ENCODE results near the gene MRPL22. TPM values are rescaled to one million over a fixed set of nuclear protein-coding genes. Genes with fewer than 3 reads are reported as not detected.
"Not testable (repeated sequence)": the region's sequence is repeated elsewhere in the genome, so short reads cannot be mapped to it uniquely, and the experiment has no call there.

MRPL22 gene
- total RNA-seq, 4 donors from 2014 or later, result 5.8 to 40.6 (median 14.0) TPM

DNA sequence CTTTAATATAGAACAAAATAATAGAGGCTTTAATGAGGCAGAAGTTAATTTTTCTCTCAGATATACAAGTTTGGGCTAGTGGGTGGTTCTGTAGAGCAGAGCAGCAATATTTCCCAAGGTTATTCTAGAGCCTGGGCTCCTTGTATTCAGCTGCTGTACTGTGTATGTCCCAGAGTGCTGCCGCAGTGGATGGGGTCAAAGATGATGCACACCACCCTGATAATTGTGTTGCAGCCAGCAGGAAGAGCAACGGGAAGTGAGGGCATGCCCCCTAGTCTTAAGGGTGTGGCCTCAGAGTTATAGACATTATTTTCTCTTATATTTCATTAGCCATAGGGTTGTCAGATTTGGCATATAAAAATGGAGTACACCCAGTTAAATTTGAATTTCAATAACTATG lies 48.8 kb downstream of the MRPL22 start:
- Histone ChIP-seq H3K4me1 (no peaks in the 10 kb centered on the region), H3K4me3 (no peak overlapping the region), H3K9me3 (no peaks in the 10 kb centered on the region), H3K27ac (no peak overlapping the region), H3K36me3 (no peaks in the 10 kb centered on the region), H3K27me3 (no peaks in the 10 kb centered on the region)
- TF ChIP-seq CTCF (IDR thresholded peaks at IDR 0.05) (no peak), POLR2A (IDR thresholded peaks at IDR 0.05) (no peak)
- DNase-seq, result no peak

- no peaks in the 10 kb centered on the region for H3K9me3 ChIP-seq
- H3K4me1 ChIP-seq, result no peaks in the 10 kb centered on the region
- TF ChIP-seq POLR2A (IDR thresholded peaks at IDR 0.05), result no peak
- no peak for TF ChIP-seq CTCF (IDR thresholded peaks at IDR 0.05)
- H3K36me3 ChIP-seq, result no peaks in the 10 kb centered on the region
- no peak for DNase-seq
- H3K27me3 ChIP-seq, result no peaks in the 10 kb centered on the region
- H3K4me3 ChIP-seq, result no peak overlapping the region
- no peak overlapping the region for H3K27ac ChIP-seq
Observed at GRCh38 chr5:154993461-154993860, 52.6 kb downstream of the MRPL22 start.

DNA sequence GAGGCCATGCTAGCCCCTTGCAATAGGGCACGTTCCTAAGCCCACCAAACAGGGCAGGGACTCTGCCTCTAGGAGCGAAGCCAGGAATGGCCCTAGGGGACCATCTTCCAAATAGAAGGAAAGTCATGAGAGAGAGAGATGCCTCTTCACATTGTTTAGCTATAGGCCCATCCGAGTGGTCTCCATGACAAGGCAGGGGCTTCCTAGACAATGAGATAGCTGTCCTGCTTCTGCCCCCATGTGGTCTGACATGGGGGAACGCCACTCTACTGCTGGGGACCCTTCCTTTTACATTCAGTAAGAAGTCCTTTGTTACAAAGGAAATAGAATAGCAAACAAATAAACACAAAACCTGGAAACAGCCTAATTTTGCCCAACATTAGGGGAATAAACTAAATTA lies 54.8 kb downstream of the MRPL22 start:
- no peak for DNase-seq
- Histone ChIP-seq H3K27me3 (no peaks in the 10 kb centered on the region), H3K4me3 (no peak overlapping the region), H3K27ac (no peak overlapping the region), H3K36me3 (no peaks in the 10 kb centered on the region), H3K9me3 (no peaks in the 10 kb centered on the region), H3K4me1 (no peaks in the 10 kb centered on the region)
- TF ChIP-seq CTCF (IDR thresholded peaks at IDR 0.05), result no peak
- TF ChIP-seq POLR2A (IDR thresholded peaks at IDR 0.05), result no peak

- no peaks in the 10 kb centered on the region for H3K9me3 ChIP-seq
- no peak overlapping the region for H3K4me3 ChIP-seq
- TF ChIP-seq CTCF (IDR thresholded peaks at IDR 0.05), result no peak
- TF ChIP-seq POLR2A (IDR thresholded peaks at IDR 0.05), result no peak
- DNase-seq, result no peak
- H3K36me3 ChIP-seq, result no peaks in the 10 kb centered on the region
- no peaks in the 10 kb centered on the region for H3K4me1 ChIP-seq
- no peaks in the 10 kb centered on the region for H3K27me3 ChIP-seq
- H3K27ac ChIP-seq, result no peak overlapping the region
Observed at GRCh38 chr5:154997746-154998145, 56.9 kb downstream of the MRPL22 start.

GRCh38 chr5:154999865-155000264 lies 59.0 kb downstream of the MRPL22 start:
- Histone ChIP-seq H3K9me3 (no peaks in the 10 kb centered on the region), H3K4me1 (no peaks in the 10 kb centered on the region), H3K4me3 (no peak overlapping the region), H3K27ac (no peak overlapping the region), H3K36me3 (no peaks in the 10 kb centered on the region), H3K27me3 (no peaks in the 10 kb centered on the region)
- DNase-seq, result no peak
- no peak for TF ChIP-seq CTCF (IDR thresholded peaks at IDR 0.05)
- TF ChIP-seq POLR2A (IDR thresholded peaks at IDR 0.05), result no peak

DNA sequence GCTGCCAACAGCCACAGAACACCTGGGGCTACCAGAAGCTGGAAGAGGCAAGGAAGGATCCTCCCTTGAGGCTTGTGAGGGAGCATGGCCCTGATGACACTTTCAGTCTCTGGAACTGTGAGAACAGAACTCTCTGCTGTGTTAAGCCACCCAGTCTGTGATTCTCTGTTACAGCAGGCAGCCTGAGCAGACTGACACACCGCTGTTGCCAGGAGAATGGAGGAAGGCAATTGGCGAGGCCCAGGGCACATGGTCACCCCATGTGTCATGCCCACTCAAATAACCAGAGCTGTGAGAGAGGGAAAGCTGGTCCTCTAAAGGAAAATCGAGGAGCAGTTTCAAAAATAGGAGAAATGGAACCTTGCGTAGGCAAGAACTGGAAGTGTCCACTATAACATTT lies 60.6 kb downstream of the MRPL22 start:
- Histone ChIP-seq H3K27me3 (no peaks in the 10 kb centered on the region), H3K4me1 (no peaks in the 10 kb centered on the region), H3K36me3 (no peaks in the 10 kb centered on the region), H3K27ac (no peak overlapping the region), H3K4me3 (no peak overlapping the region), H3K9me3 (no peaks in the 10 kb centered on the region)
- TF ChIP-seq POLR2A (IDR thresholded peaks at IDR 0.05) (no peak), CTCF (IDR thresholded peaks at IDR 0.05) (no peak)
- DNase-seq, result no peak

- H3K4me3 ChIP-seq, H3K36me3 ChIP-seq, H3K4me1 ChIP-seq, H3K9me3 ChIP-seq, DNase-seq, H3K27me3 ChIP-seq, H3K27ac ChIP-seq: not testable (repeated sequence)
Observed at GRCh38 chr5:155002722-155003121, 61.8 kb downstream of the MRPL22 start.
